Myocyte (in vitro differentiated cells): Measurements from ENCODE around the gene XXYLT1. TPM values are rescaled to one million over a fixed set of nuclear protein-coding genes. Genes with fewer than 3 reads are reported as not detected.
A peak's percentile ranks its signal among the peaks of the same experiment; 100 is the strongest.
"Not testable (repeated sequence)": the region's sequence is repeated elsewhere in the genome, so short reads cannot be mapped to it uniquely, and the experiment has no call there.

Source experiments
- DNase-seq: peaks from one replicate; pipeline ENCODE4 v3.0.0-alpha.2; 2012; ENCODE audit warnings: low read depth
- total RNA-seq: library from RNA; depleted of rRNA; stranded (reverse); fragments of >200 nt; gene quantifications from 2 replicates; pipeline ENCODE4 v1.2.3, GENCODE V29; 2014

XXYLT1 gene
- total RNA-seq, 1 donor from 2014 or later, result 14.5 TPM

DNA sequence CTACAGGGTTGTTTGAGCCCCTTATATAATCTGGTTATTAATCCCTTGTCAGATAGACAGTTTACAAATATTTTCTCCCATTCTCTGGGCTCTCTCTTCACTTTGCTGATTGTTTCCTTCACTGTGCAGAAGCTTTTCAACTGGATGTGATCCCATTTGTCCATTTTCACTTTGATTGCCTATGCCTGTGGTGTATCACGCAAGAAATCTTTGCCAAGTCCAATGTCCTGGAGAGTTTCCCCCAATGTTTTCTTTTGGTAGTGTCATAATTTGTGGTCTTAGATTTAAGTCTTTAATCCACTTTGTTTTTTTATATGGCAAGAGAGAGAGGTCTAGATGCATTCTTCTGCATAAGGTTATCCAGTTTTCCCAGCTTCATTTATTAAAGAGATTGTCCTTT lies 40.7 kb downstream of the XXYLT1 start:
- DNase-seq, result no peak

- DNase-seq, result not testable (repeated sequence)
These were observed 42.1 kb downstream of the XXYLT1 start for GRCh38 chr3:195228886-195229285.

- DNase-seq, result no peak
These were observed 43.1 kb downstream of the XXYLT1 start for GRCh38 chr3:195227871-195228270.

DNA sequence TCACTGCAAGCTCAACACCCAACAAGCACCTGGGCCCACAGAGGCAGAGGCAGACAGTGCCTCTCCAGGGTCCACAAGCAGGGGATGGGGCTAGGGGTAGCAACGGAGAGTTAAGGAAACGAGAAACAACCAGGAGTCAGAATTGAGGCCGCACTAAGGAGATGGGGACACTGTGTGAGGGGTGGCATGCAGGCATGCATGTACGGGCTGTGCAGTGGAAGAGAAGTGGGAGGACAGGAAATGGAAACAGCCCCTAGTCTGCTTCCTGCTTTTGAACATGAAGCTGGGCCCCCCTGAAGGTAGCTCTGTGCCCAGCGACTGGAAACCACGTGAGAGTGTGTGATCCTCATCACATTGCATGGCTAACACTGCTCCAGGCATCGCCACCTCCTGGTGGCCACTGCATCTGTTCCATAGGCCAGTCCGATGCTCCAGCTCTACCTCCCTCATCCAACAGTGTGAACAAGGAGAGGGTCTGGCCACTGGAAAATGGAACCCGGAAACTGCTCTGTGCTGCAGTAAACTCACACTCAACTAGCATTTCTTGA lies 44.0 kb downstream of the XXYLT1 start:
- no peak for DNase-seq

GRCh38 chr3:195226445-195226844 lies 44.5 kb downstream of the XXYLT1 start:
- DNase-seq, result no peak

DNA sequence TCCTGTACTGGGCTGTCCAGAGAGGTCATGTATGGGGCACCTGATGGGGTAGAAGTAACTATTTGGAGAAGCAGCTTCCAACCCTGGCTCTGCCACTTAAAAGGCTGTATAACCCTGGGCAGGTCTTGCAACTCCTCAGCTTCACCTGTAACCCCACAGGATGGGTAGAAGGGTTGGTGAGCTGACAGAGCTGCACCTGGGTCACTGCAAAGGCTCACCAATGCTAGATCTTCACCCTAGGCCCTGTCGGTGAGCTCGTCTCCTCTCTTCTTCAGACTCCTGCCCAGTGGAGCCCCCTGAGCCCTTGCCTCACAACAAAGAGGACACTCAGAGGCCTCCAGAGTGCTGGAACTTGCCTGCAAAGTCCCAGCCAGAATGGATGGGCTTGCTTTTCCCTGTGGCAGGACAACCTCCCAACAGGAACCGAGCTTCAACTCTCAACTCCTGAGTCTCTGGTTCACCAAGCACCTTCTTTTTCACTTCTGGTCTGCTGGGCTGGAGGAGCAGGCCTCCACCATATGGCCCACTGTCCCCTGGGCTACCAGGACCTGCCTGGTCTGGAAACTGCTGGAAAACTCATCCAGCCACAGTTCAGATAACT lies 45.9 kb downstream of the XXYLT1 start:
- DNase-seq, result no peak

GRCh38 chr3:195224156-195224979 lies 46.6 kb downstream of the XXYLT1 start:
- DNase-seq, result peak; percentile 44

DNA sequence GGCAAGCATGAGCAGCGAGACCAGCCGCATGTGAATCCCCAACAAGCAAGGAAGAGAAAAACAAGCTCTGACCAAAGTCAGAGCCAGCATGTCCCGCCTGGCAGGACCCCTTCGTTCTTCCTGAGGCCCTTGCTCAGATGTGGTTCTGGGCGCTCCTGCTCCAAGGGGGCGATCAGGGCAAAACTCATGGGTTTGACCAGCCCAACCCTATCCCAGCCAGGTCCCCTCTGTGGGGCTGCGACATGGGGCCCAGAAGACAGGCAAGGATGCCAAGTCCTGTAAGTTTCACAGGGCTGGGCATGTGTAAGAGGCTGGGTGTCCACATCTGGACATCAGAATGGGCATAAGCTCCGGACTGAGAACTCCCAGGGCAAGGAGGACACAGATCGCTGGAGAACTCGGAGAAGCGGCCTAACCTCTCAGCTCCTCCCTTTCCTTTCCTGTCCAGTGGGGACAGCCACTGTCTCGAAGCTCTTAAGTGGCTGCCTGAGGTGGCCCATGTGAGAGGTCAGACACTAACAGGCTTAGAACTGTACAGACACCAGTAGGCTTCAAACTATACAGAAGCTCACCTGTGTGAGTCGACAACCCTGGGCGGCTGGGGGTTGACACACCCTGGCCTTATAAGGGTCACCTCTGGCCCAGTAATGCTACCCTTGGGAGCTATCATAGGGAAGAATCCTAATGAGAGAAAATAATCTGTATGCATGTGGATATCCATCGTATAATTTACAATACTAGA lies 48.9 kb downstream of the XXYLT1 start:
- DNase-seq, result no peak

- peak; percentile 62 for DNase-seq
These were observed 49.7 kb downstream of the XXYLT1 start for GRCh38 chr3:195221015-195221853.

GRCh38 chr3:195219351-195220230 lies 51.4 kb downstream of the XXYLT1 start:
- DNase-seq, result no peak

DNA sequence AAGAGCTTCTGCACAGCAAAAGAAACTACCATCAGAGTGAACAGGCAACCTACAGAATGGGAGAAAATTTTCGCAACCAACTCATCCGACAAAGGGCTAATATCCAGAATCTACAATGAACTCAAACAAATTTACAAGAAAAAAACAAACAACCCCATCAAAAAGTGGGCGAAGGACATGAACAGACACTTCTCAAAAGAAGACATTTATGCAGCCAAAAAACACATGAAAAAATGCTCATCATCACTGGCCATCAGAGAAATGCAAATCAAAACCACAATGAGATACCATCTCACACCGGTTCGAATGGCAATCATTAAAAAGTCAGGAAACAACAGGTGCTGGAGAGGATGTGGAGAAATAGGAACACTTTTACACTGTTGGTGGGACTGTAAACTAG lies 52.6 kb downstream of the XXYLT1 start:
- not testable (repeated sequence) for DNase-seq

DNA sequence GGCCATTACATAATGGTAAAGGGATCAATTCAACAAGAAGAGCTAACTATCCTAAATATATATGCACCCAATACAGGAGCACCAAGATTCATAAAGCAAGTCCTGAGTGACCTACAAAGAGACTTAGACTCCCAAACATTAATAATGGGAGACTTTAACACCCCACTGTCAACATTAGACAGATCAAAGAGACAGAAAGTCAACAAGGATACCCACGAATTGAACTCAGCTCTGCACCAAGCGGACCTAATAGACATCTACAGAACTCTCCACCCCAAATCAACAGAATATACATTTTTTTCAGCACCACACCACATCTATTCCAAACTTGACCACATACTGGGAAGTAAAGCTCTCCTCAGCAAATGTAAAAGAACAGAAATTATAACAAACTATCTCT lies 55.4 kb downstream of the XXYLT1 start:
- not testable (repeated sequence) for DNase-seq

DNA sequence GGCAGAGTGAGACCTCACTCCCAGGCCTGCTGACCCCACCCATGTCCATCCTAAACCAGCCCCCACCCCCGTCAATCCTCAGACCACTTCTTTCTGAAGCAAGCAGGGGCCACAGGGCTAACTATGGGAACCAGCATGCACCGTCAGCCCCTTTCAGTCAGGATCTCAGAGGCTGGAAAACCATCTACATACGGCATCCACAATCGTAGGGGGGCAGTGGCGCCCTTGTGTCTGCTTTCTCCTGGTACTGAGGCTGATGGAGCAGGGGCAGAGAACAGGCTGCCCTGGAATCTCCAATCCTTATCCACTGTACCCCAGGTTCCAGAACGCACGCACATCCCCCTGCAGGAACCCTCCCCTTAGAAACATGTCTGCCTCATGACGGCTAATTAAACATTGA lies 56.6 kb downstream of the XXYLT1 start:
- DNase-seq, result no peak

- no peak for DNase-seq
These were observed 57.2 kb downstream of the XXYLT1 start for GRCh38 chr3:195213639-195214315.

DNA sequence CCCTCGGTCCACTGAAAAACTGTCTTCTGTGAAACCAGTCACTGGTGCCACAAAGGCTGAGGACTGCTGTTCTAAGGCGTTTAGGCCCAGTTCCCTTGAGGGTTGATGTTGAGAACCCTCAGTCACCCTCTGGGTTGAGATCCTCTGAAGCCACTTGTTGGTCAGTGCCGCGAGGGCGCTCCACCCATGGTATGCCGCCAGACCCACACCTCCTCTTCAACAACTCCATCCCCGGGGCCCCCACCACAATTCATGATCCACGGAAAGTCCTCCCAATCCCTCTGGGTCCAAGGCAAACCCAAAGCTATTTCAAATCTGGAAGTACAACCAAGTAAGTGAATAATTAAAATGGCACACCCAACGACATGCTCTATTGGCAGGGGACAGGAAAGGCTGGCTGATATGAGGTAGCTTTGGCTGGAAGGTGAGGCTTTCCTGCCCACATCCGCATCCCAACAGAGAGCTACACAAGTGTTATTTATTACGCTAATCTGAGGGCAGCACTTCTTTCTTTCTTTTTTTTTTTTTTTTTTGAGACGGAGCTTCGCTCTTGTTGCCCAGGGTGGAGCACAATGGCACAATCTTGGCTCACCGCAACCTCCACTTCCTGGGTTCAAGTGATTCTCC lies 58.1 kb downstream of the XXYLT1 start:
- DNase-seq, result no peak

DNA sequence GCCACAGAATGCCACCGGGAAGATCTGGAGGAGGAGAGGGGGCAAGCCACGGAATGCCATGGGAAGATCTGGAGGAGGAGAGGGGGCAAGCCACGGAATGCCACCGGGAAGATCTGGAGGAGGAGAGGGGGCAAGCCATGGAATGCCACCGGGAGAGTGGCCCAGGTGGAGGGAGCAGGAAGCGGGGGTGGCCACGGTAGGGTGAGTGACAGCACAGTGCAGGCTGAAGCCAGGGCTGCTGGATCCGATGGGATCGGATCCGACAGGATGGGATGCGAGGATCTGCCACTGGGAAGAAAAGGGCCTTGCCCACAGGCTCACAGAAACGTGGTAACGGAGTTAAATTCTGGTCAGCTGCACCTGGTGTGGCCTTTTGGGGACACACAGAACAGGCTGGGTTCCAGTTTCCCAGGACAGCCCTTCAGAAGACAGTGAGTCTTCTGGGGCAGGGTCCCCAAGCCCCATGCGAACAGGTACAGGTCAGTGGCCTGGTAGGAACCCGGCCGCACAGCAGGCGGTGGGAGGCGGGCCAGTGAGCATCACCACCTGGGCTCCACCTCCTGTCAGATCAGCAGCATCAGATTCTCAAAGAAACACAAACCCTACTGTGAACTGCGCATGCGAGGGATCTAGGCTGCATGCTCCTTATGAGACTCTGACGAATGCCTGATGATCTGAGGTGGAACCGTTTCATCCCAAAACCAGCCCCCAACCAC lies 58.8 kb downstream of the XXYLT1 start:
- no peak for DNase-seq

GRCh38 chr3:195210266-195210973 lies 60.5 kb downstream of the XXYLT1 start:
- peak; percentile 90 for DNase-seq
